HG03045 (cell line): Measurements from ENCODE around the gene SLC39A12.
"Not testable (repeated sequence)": the region's sequence is repeated elsewhere in the genome, so short reads cannot be mapped to it uniquely, and the experiment has no call there.

Experiments
- ATAC-seq: cut with Tn5 transposase; IDR thresholded peaks from one replicate; pipeline ENCODE4 v1.9.1; 2021; ENCODE audit warnings: mild to moderate bottlenecking, moderate library complexity; ENCODE audit not compliant: unreplicated experiment

Gene SLC39A12

GRCh38 chr10:17951868-17952371 lies at the start of gene SLC39A12:
SLC39A12 (plus strand) TSS chr10:17951918; CDS start chr10:17953277, 1,359 bp downstream.
- ATAC-seq = no peak

DNA sequence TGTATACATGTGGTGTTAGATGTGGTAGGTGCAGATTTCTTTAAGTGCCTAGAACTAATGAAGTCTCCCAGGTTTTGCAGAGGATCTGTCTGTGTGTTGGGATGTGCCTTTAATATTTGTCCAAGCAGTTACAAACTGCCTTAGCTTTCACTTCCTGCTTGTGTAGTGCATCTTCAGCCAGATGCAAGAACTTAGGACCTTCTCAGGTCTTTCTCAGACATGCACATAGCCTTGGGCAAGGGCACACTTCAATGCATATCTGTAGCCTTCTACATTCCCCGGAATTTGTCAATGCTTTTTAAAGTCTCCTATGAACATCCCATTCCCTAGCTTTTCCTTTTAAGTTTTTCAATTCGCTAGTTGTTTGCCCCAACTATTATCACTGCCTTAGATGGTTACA lies 47.2 kb upstream of the SLC39A12 start:
- ATAC-seq = no peak

GRCh38 chr10:17905491-17905890 lies 46.2 kb upstream of the SLC39A12 start:
- ATAC-seq = no peak

DNA sequence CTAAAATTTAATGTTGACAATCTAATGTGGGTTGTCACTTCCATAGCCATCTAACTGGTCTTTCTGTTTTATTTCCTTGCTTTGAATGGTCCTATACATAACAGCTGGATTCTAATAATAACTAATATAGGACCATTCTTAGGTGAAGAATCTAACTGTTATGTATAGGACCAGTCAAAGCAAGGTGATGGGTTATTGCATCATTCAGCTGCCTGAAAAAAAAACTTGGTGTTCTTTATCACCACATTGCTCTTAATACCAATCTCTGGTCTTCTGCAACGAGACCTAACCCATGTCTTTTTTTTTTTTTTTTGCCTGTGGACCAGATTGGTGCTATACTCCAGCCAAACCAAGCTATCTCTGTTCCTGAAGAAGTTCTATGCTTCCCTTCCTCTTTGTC lies 45.7 kb upstream of the SLC39A12 start:
- no peak for ATAC-seq

- ATAC-seq = no peak
These were observed 44.1 kb upstream of the SLC39A12 start for GRCh38 chr10:17907641-17908040.

DNA sequence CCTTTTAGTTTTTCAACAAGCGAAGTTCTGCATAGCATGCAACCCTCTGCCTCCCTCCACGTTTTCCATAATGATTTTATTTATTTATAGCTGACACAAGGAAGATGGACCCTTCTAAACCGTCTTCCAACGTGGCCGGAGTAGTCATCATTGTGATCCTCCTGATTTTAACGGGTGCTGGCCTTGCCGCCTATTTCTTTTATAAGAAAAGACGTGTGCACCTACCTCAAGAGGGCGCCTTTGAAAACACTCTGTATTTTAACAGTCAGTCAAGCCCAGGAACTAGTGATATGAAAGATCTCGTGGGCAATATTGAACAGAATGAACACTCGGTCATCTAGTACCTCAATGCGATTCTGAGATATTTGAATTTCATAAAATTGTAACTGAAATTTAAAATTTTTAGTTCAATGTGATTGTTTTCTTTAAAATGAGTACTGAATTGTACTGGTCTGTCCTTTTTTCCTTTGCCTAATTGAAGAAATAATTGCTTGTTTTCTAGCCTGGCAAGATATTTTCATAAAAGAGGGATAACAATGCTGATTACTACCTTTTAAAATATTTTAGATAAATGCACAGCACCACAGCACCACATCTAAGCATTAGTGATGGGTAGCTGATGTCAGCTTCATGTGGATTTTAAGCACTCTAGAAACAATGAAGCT lies 41.5 kb upstream of the SLC39A12 start:
- no peak for ATAC-seq

DNA sequence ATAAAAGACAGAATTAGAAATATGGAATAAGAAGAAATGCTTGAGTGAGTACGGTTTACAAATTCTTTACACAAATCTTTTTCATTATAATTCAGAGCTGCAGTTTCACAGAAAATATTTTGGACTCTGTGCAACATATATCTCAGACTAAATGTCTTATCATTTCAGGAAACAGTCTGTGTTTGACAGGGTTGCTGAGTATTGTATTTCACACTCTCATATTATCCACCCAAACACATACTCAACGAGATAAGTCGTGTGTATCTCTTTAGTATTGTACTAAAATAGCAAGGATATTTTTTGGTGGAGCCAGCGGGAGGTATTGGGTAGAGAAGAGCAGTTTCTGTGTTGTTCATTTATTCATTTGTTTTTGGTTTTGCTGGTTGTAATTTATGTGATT lies 39.0 kb upstream of the SLC39A12 start:
- ATAC-seq = no peak

GRCh38 chr10:17913604-17914003 lies 38.1 kb upstream of the SLC39A12 start:
- no peak for ATAC-seq

GRCh38 chr10:17914169-17915045 lies 37.3 kb upstream of the SLC39A12 start:
- no peak for ATAC-seq

DNA sequence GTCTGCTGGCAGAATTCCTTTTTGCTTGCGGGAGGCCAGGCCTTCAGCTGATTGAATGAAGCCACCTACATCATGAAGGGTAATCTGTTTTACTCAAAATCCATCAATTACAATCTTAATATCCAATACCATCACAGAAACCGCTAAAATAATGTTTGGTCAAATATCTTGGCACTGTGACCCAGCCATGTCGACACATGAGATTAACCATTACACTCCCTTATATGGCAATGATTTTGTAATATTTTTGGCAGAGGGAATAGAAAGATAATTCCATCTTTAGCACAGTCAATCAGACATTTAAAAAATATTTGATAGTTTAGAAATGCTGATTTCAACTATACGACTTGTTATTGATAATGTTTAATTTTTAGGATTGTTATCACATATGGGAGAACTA lies 36.5 kb upstream of the SLC39A12 start:
- ATAC-seq = no peak

DNA sequence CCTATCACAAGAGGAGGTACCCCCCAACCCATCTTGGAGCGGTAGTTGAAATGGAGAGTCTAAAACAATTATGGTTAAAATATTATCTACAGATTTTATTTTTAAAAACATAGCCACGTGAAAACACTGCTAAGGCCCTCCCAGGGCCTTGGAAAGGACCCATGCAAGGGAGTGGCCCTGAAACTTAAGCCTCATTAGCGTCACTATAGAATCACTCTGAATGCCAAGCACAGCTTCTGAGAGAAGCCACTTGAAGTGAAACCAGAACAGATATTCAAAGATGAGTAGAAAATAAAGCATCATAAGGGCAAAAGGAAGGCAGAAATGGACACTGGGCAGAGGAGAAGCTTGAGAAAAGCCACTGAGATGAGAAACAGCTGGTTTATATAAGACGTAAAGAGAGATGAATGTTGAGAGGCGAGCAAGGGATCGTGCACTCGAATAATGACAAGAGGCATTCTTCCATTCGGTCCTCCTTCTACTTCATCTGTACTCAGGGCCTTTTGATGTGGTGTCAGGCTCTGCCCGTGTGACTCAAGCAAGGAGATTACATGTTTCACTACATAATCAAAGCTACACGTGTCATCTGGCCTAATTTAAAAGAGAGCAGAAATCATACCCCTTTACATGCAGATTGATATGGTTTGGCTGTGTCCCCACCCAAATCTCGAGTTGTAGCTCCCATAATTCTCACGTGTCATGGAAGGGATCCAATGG lies 33.4 kb upstream of the SLC39A12 start:
- no peak for ATAC-seq

DNA sequence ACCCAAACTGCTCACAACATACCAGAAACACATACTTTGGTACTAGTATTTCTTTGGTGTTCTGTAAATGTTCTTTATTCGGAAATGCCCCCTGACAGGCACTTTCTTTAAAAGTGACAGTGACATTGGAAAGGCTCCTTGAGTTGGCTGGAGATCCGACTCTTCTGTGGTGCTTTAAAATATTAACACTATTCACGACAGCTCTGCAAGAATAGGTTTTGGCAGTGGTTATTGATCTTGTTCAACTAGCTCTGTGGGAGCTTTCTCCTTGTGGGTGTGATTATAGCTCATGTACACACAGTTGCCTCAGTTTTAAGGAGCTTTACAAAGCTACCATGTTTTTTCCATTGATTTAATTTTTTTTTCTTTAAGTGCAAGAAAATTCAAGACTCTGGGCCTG lies 30.3 kb upstream of the SLC39A12 start:
- no peak for ATAC-seq

DNA sequence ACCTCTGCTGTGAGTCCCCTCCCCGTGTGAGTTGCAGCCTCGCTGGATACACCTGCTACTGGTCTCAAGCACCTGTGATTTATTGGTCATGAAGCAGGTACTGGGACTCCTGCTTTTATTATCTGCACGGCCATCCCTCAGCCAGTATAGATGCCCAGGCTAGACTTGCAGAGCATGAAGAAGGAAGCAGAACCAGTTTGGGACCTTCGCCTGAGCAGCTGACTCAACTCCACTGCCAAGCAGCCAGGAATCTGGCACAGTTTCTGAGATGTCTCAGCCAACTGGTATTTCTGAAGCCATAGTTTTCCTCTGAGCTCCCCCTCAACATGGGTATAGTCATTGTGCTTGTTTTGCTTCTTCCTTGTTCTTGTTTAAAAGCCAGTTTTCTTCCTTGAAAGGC lies 28.0 kb upstream of the SLC39A12 start:
- ATAC-seq = no peak

DNA sequence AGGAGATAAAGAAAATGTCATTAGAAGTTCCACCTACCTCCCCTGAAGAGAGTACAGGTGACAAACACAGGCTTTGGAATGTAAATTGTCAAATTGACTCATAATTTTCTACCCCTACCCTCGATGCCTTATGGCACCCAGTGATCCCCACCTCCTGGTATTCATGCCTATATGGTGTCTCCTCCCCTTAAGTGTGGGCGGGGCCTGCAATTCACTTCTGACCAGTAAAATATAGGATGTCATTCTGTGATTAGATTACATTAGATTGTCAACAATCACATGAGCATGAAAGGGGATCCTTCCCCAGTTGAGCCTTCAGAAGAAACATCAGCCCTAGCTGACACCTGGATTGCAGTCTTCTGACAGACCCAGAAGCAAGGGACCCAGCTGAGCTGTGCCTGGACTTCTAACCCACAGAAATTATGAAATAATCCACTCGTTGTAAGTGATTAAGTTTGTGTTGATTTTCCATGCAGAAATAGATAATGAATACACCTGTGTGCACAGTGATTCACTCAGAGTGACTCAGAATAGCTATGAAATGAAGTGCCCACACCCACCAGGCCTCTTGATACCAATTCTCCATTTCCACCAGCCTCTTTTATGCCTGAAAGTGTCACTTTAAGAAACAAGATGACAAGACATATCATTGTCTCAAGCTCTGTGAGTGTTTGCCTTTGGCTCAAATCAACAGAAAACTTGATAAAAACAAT lies 8.5 kb upstream of the SLC39A12 start:
- ATAC-seq = no peak

DNA sequence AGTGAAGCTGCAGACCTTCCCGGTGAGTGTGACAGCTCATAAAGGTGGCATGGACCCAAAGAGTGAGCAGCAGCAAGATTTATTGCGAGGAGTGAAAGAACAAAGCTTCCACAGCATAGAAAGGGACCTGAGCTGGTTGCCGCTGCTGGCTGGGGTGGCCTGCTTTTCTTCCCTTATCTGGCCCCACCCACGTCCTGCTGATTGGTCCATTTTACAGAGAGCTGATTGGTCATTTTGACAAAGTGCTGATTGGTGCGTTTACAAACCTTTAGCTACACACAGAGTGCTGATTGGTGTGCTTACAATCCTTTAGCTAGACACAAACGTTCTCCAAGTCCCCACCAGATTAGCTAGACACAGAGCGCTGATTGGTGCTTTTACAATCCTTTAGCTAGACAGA lies 1.4 kb upstream of the SLC39A12 start:
- not testable (repeated sequence) for ATAC-seq

DNA sequence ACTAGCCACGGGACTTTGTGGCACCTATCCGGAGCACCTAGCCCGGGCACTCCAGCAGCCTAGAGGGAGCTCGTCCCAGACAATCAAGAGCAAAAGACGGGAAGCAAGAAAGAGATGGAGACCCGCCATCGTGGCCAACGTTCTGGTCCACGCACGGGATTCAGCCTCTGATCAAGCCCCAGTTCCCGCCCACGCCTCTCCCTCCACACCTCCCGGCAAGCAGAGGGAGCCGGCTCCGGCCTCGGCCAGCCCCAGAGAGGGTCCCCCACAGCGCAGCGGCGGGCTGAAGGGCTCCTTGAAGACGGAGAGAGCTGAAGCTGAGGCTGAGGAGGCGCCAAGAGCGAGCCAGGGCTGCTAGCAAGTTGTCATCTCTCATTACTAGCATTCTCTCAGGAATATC lies 992 bp upstream of the SLC39A12 start:
- no peak for ATAC-seq

GRCh38 chr10:17954372-17954771 lies 2.7 kb downstream of the SLC39A12 start:
- ATAC-seq = not testable (repeated sequence)

DNA sequence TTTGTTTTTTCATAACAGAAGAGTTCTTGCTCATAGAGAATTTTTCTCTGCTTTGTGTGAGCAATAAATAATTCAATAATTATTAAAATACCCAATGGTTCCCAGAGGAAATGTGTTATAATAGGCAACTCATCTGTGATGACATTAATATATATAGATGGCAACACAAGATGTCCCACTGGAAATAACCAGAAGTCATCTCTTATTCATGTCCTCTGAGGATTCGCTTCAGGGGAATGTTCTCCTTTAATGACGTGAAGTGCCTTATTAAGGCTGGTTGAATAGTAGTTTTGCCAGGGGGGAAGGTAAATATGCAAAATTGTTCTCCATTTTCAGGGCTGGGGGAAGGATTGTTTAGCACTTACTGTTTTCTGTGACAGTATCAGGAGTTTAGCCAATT lies 3.1 kb downstream of the SLC39A12 start:
- no peak for ATAC-seq

DNA sequence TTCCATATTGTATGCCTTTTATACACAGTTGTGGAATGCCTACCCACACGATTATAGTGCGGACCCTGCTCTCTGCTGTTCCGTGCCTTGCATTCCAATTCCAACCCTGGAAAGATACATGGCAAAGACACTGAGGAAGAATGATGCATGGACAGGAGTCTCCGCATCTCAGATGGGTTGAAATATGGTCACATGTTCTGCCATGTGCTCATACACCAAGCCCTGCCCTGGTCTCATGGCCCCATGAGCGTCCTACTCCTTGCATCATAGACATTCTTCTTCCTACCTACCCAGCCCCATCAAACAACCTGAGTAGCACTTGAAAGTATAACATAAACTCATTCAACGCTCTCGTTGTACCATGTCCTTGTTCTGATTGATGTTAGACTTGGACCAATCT lies 6.3 kb downstream of the SLC39A12 start:
- ATAC-seq = no peak

DNA sequence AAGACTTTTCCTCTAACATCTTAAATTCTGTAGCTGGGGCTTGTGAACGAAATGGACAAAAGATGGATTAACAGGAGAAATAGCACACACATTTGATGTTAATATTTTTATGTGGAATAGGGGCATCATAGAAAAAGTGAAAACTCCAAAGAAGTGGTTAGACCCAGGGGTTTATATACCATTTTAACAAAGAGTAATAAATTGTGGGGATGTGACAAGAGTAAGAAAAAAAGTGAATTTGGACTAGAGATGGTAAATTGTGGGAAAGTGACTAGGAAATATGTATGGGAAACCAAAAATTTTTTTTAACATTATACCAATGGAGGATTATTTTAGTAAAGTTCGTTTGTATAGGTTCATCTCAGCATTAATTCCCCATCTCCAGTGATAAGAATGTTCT lies 8.2 kb downstream of the SLC39A12 start:
- ATAC-seq = no peak
